Measurements from ENCODE around the gene LOXL3. TPM values are rescaled to one million over a fixed set of nuclear protein-coding genes. Genes with fewer than 3 reads are reported as not detected.

The LOXL3 gene
- polyA plus RNA-seq, 1 donor: 3.6 TPM

- Histone ChIP-seq H3K9me3 (ENCODE audit: control insufficient read depth, low read depth, low read length) (no peaks in the 10 kb centered on the region), H3K36me3 (ENCODE audit: control insufficient read depth, insufficient read depth, low read length) (no peaks in the 10 kb centered on the region), H3K4me3 (ENCODE audit: low read length) (no peak overlapping the region), H3K4me1 (ENCODE audit: control insufficient read depth, insufficient read depth, low read length) (no peaks in the 10 kb centered on the region), H3K27me3 (ENCODE audit: control insufficient read depth, insufficient read depth, low read length) (peaks cover 7% of the 10 kb centered on the region), H3K27ac (ENCODE audit: low read length) (no peak overlapping the region)
- DNase-seq: no peak
- 60% methylated on average over 2 of the region's 4 CpGs for WGBS (ENCODE audit: insufficient coverage, low lambda C conversion rate)
Observed at GRCh38 chr2:74585406-74586185, 31.9 kb upstream of the LOXL3 start.

- no peaks in the 10 kb centered on the region for H3K36me3 ChIP-seq (ENCODE audit: control insufficient read depth, insufficient read depth, low read length)
- no peak overlapping the region for H3K4me3 ChIP-seq (ENCODE audit: low read length)
- peaks cover 6% of the 10 kb centered on the region for H3K27me3 ChIP-seq (ENCODE audit: control insufficient read depth, insufficient read depth, low read length)
- no CpG with 5 or more reads among the region's 2 CpGs for WGBS (ENCODE audit: insufficient coverage, low lambda C conversion rate)
- H3K27ac ChIP-seq (ENCODE audit: low read length): no peak overlapping the region
- DNase-seq: no peak
- H3K4me1 ChIP-seq (ENCODE audit: control insufficient read depth, insufficient read depth, low read length): no peaks in the 10 kb centered on the region
- no peaks in the 10 kb centered on the region for H3K9me3 ChIP-seq (ENCODE audit: control insufficient read depth, low read depth, low read length)
Observed at GRCh38 chr2:74584088-74584645, 30.4 kb upstream of the LOXL3 start.

- peaks cover 6% of the 10 kb centered on the region for H3K27me3 ChIP-seq (ENCODE audit: control insufficient read depth, insufficient read depth, low read length)
- no peaks in the 10 kb centered on the region for H3K9me3 ChIP-seq (ENCODE audit: control insufficient read depth, low read depth, low read length)
- no peak overlapping the region for H3K4me3 ChIP-seq (ENCODE audit: low read length)
- no peaks in the 10 kb centered on the region for H3K36me3 ChIP-seq (ENCODE audit: control insufficient read depth, insufficient read depth, low read length)
- H3K27ac ChIP-seq (ENCODE audit: low read length): no peak overlapping the region
- H3K4me1 ChIP-seq (ENCODE audit: control insufficient read depth, insufficient read depth, low read length): no peaks in the 10 kb centered on the region
- no peak for DNase-seq
Observed at GRCh38 chr2:74583504-74583903, 29.8 kb upstream of the LOXL3 start.

GRCh38 chr2:74582184-74582583 is 28.4 kb upstream of the LOXL3 start:
- Histone ChIP-seq H3K27ac (ENCODE audit: low read length) (no peak overlapping the region), H3K9me3 (ENCODE audit: control insufficient read depth, low read depth, low read length) (no peaks in the 10 kb centered on the region), H3K27me3 (ENCODE audit: control insufficient read depth, insufficient read depth, low read length) (peaks cover 6% of the 10 kb centered on the region), H3K4me1 (ENCODE audit: control insufficient read depth, insufficient read depth, low read length) (no peaks in the 10 kb centered on the region), H3K36me3 (ENCODE audit: control insufficient read depth, insufficient read depth, low read length) (no peaks in the 10 kb centered on the region), H3K4me3 (ENCODE audit: low read length) (no peak overlapping the region)
- WGBS (ENCODE audit: insufficient coverage, low lambda C conversion rate): 100% methylated on average over 1 of the region's 2 CpGs
- no peak for DNase-seq

- Histone ChIP-seq H3K27me3 (ENCODE audit: control insufficient read depth, insufficient read depth, low read length) (peaks cover 6% of the 10 kb centered on the region), H3K4me1 (ENCODE audit: control insufficient read depth, insufficient read depth, low read length) (no peaks in the 10 kb centered on the region), H3K36me3 (ENCODE audit: control insufficient read depth, insufficient read depth, low read length) (no peaks in the 10 kb centered on the region), H3K9me3 (ENCODE audit: control insufficient read depth, low read depth, low read length) (no peaks in the 10 kb centered on the region), H3K27ac (ENCODE audit: low read length) (no peak overlapping the region), H3K4me3 (ENCODE audit: low read length) (no peak overlapping the region)
- WGBS (ENCODE audit: insufficient coverage, low lambda C conversion rate): 100% methylated on average over 1 of the region's 3 CpGs
- no peak for DNase-seq
Observed at GRCh38 chr2:74581463-74581862, 27.7 kb upstream of the LOXL3 start.

GRCh38 chr2:74578408-74578807 is 24.7 kb upstream of the LOXL3 start:
- no peak overlapping the region for H3K4me3 ChIP-seq (ENCODE audit: low read length)
- H3K27me3 ChIP-seq (ENCODE audit: control insufficient read depth, insufficient read depth, low read length): peaks cover 5% of the 10 kb centered on the region
- no peak for DNase-seq
- H3K9me3 ChIP-seq (ENCODE audit: control insufficient read depth, low read depth, low read length): no peaks in the 10 kb centered on the region
- no peaks in the 10 kb centered on the region for H3K4me1 ChIP-seq (ENCODE audit: control insufficient read depth, insufficient read depth, low read length)
- WGBS (ENCODE audit: insufficient coverage, low lambda C conversion rate): no CpG with 5 or more reads among the region's 3 CpGs
- H3K27ac ChIP-seq (ENCODE audit: low read length): no peak overlapping the region
- no peaks in the 10 kb centered on the region for H3K36me3 ChIP-seq (ENCODE audit: control insufficient read depth, insufficient read depth, low read length)

GRCh38 chr2:74577448-74577847 is 23.7 kb upstream of the LOXL3 start:
- DNase-seq: no peak
- Histone ChIP-seq H3K4me1 (ENCODE audit: control insufficient read depth, insufficient read depth, low read length) (no peaks in the 10 kb centered on the region), H3K4me3 (ENCODE audit: low read length) (no peak overlapping the region), H3K27me3 (ENCODE audit: control insufficient read depth, insufficient read depth, low read length) (peaks cover 3% of the 10 kb centered on the region), H3K9me3 (ENCODE audit: control insufficient read depth, low read depth, low read length) (no peaks in the 10 kb centered on the region), H3K36me3 (ENCODE audit: control insufficient read depth, insufficient read depth, low read length) (no peaks in the 10 kb centered on the region), H3K27ac (ENCODE audit: low read length) (no peak overlapping the region)
- no CpG with 5 or more reads among the region's 2 CpGs for WGBS (ENCODE audit: insufficient coverage, low lambda C conversion rate)

- Histone ChIP-seq H3K4me1 (ENCODE audit: control insufficient read depth, insufficient read depth, low read length) (no peaks in the 10 kb centered on the region), H3K27ac (ENCODE audit: low read length) (no peak overlapping the region), H3K4me3 (ENCODE audit: low read length) (no peak overlapping the region), H3K27me3 (ENCODE audit: control insufficient read depth, insufficient read depth, low read length) (peaks cover 3% of the 10 kb centered on the region), H3K36me3 (ENCODE audit: control insufficient read depth, insufficient read depth, low read length) (no peaks in the 10 kb centered on the region), H3K9me3 (ENCODE audit: control insufficient read depth, low read depth, low read length) (no peaks in the 10 kb centered on the region)
- no peak for DNase-seq
- no CpG with 5 or more reads among the region's 1 CpG for WGBS (ENCODE audit: insufficient coverage, low lambda C conversion rate)
Observed at GRCh38 chr2:74576863-74577229, 23.1 kb upstream of the LOXL3 start.

GRCh38 chr2:74576211-74576862 is 22.6 kb upstream of the LOXL3 start:
- H3K4me1 ChIP-seq (ENCODE audit: control insufficient read depth, insufficient read depth, low read length): no peaks in the 10 kb centered on the region
- H3K9me3 ChIP-seq (ENCODE audit: control insufficient read depth, low read depth, low read length): no peaks in the 10 kb centered on the region
- no peak overlapping the region for H3K4me3 ChIP-seq (ENCODE audit: low read length)
- peaks cover 3% of the 10 kb centered on the region for H3K27me3 ChIP-seq (ENCODE audit: control insufficient read depth, insufficient read depth, low read length)
- H3K27ac ChIP-seq (ENCODE audit: low read length): no peak overlapping the region
- DNase-seq: no peak
- H3K36me3 ChIP-seq (ENCODE audit: control insufficient read depth, insufficient read depth, low read length): no peaks in the 10 kb centered on the region
- WGBS (ENCODE audit: insufficient coverage, low lambda C conversion rate): no CpG with 5 or more reads among the region's 7 CpGs

- no peaks in the 10 kb centered on the region for H3K9me3 ChIP-seq (ENCODE audit: control insufficient read depth, low read depth, low read length)
- no peak overlapping the region for H3K27ac ChIP-seq (ENCODE audit: low read length)
- H3K4me1 ChIP-seq (ENCODE audit: control insufficient read depth, insufficient read depth, low read length): no peaks in the 10 kb centered on the region
- 80% methylated on average over 1 of the region's 4 CpGs for WGBS (ENCODE audit: insufficient coverage, low lambda C conversion rate)
- H3K27me3 ChIP-seq (ENCODE audit: control insufficient read depth, insufficient read depth, low read length): peaks cover 3% of the 10 kb centered on the region
- DNase-seq: no peak
- H3K36me3 ChIP-seq (ENCODE audit: control insufficient read depth, insufficient read depth, low read length): no peaks in the 10 kb centered on the region
- H3K4me3 ChIP-seq (ENCODE audit: low read length): no peak overlapping the region
Observed at GRCh38 chr2:74575320-74575719, 21.6 kb upstream of the LOXL3 start.

All from large intestine (tissue), 3 donors.